Measurements from ENCODE around the gene STH. TPM values are rescaled to one million over a fixed set of nuclear protein-coding genes. Genes with fewer than 3 reads are reported as not detected.

The STH gene
- total RNA-seq, 1 donor from 2014 or later: not detected

DNA sequence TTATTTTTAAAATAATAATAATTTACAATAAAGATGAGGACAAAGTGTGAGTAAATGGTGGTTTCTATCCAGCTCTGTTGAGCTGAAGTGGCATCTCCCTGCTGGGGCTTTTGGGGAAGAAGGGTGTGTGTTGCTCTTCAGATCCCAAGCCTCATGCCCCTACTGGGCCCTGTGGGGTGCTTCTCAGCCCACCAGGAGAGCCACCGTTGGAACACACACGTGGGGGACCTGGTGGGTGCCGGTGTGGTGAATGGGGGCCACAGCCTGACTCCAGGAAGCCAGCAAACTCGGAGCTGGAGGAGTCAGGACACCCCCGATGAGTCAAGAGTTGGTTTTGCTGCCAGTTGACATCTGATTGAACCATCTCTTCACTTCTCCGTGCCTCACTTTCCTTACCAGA lies 37.8 kb upstream of the STH start:
- no peaks in the 10 kb centered on the region for H4K20me1 ChIP-seq (ENCODE audit: insufficient read depth, low read length)
- no peak overlapping the region for H3K4me2 ChIP-seq (ENCODE audit: low read length)
- Mint-ChIP-seq H3K4me3 (ENCODE audit: unreplicated experiment) (no peak overlapping the region), H3K27ac (ENCODE audit: unreplicated experiment) (no peak overlapping the region), H3K4me1 (ENCODE audit: low read depth, unreplicated experiment) (peaks cover 7% of the 10 kb centered on the region), H3K9me3 (ENCODE audit: unreplicated experiment) (no peaks in the 10 kb centered on the region), H3K36me3 (ENCODE audit: low read depth, unreplicated experiment) (peaks cover 4% of the 10 kb centered on the region), H3K27me3 (ENCODE audit: low read depth, unreplicated experiment) (peaks cover 13% of the 10 kb centered on the region)
- H3K4me3 ChIP-seq (ENCODE audit: insufficient read depth, low read depth, low read length): no peak overlapping the region
- TF ChIP-seq, protein P1, sequence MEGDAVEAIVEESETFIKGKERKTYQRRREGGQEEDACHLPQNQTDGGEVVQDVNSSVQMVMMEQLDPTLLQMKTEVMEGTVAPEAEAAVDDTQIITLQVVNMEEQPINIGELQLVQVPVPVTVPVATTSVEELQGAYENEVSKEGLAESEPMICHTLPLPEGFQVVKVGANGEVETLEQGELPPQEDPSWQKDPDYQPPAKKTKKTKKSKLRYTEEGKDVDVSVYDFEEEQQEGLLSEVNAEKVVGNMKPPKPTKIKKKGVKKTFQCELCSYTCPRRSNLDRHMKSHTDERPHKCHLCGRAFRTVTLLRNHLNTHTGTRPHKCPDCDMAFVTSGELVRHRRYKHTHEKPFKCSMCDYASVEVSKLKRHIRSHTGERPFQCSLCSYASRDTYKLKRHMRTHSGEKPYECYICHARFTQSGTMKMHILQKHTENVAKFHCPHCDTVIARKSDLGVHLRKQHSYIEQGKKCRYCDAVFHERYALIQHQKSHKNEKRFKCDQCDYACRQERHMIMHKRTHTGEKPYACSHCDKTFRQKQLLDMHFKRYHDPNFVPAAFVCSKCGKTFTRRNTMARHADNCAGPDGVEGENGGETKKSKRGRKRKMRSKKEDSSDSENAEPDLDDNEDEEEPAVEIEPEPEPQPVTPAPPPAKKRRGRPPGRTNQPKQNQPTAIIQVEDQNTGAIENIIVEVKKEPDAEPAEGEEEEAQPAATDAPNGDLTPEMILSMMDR (IDR thresholded peaks at IDR 0.05; ENCODE audit: insufficient read depth, low read depth, low read length): no peak
- no peak for TF ChIP-seq EZH2 (IDR thresholded peaks at IDR 0.05; ENCODE audit: insufficient read depth, low read length)
- no peak overlapping the region for H2AFZ ChIP-seq (ENCODE audit: low read depth, low read length)
- no peaks in the 10 kb centered on the region for H3K9me3 ChIP-seq (ENCODE audit: insufficient read depth, low read depth, low read length)
- FAIRE-seq (no peak), DNase-seq (ENCODE audit: low read depth) (no peak)
- H3K36me3 ChIP-seq (ENCODE audit: insufficient read depth, low read length): no peaks in the 10 kb centered on the region
- H3K4me1 ChIP-seq (ENCODE audit: insufficient read depth, low read length): no peaks in the 10 kb centered on the region
- no peaks in the 10 kb centered on the region for H3K79me2 ChIP-seq (ENCODE audit: insufficient read depth, low read length)
- peaks cover 9% of the 10 kb centered on the region for H3K27me3 ChIP-seq (ENCODE audit: insufficient read depth, low read length)
- no peak overlapping the region for H3K9ac ChIP-seq (ENCODE audit: low read length)
- H3K27ac ChIP-seq (ENCODE audit: low read depth, low read length): no peak overlapping the region

DNA sequence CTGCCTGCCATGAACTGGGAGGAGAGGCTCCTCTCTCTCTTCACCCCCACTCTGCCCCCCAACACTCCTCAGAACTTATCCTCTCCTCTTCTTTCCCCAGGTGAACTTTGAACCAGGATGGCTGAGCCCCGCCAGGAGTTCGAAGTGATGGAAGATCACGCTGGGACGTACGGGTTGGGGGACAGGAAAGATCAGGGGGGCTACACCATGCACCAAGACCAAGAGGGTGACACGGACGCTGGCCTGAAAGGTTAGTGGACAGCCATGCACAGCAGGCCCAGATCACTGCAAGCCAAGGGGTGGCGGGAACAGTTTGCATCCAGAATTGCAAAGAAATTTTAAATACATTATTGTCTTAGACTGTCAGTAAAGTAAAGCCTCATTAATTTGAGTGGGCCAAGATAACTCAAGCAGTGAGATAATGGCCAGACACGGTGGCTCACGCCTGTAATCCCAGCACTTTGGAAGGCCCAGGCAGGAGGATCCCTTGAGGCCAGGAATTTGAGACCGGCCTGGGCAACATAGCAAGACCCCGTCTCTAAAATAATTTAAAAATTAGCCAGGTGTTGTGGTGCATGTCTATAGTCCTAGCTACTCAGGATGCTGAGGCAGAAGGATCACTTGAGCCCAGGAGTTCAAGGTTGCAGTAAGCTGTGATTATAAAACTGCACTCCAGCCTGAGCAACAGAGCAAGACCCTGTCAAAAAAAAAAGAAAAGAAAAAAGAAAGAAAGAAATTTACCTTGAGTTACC lies 36.7 kb upstream of the STH start:
- no peak overlapping the region for H3K27ac Mint-ChIP-seq (ENCODE audit: unreplicated experiment)
- Histone ChIP-seq H3K4me1 (ENCODE audit: insufficient read depth, low read length) (no peaks in the 10 kb centered on the region), H3K9me3 (ENCODE audit: insufficient read depth, low read depth, low read length) (no peaks in the 10 kb centered on the region), H3K4me3 (ENCODE audit: insufficient read depth, low read depth, low read length) (no peak overlapping the region), H3K79me2 (ENCODE audit: insufficient read depth, low read length) (no peaks in the 10 kb centered on the region), H2AFZ (ENCODE audit: low read depth, low read length) (no peak overlapping the region), H3K4me2 (ENCODE audit: low read length) (no peak overlapping the region), H3K27me3 (ENCODE audit: insufficient read depth, low read length) (peaks cover 17% of the 10 kb centered on the region), H3K27ac (ENCODE audit: low read depth, low read length) (no peak overlapping the region), H3K36me3 (ENCODE audit: insufficient read depth, low read length) (no peaks in the 10 kb centered on the region), H3K9ac (ENCODE audit: low read length) (no peak overlapping the region), H4K20me1 (ENCODE audit: insufficient read depth, low read length) (no peaks in the 10 kb centered on the region)
- H3K36me3 Mint-ChIP-seq (ENCODE audit: low read depth, unreplicated experiment): peaks cover 4% of the 10 kb centered on the region
- DNase-seq (ENCODE audit: low read depth): no peak
- H3K9me3 Mint-ChIP-seq (ENCODE audit: unreplicated experiment): no peaks in the 10 kb centered on the region
- FAIRE-seq: no peak
- TF ChIP-seq, protein P1 (IDR thresholded peaks at IDR 0.05; ENCODE audit: insufficient read depth, low read depth, low read length): no peak
- no peak for TF ChIP-seq EZH2 (IDR thresholded peaks at IDR 0.05; ENCODE audit: insufficient read depth, low read length)
- H3K4me1 Mint-ChIP-seq (ENCODE audit: low read depth, unreplicated experiment): peaks cover 7% of the 10 kb centered on the region
- no peak overlapping the region for H3K4me3 Mint-ChIP-seq (ENCODE audit: unreplicated experiment)
- peaks cover 21% of the 10 kb centered on the region for H3K27me3 Mint-ChIP-seq (ENCODE audit: low read depth, unreplicated experiment)

DNA sequence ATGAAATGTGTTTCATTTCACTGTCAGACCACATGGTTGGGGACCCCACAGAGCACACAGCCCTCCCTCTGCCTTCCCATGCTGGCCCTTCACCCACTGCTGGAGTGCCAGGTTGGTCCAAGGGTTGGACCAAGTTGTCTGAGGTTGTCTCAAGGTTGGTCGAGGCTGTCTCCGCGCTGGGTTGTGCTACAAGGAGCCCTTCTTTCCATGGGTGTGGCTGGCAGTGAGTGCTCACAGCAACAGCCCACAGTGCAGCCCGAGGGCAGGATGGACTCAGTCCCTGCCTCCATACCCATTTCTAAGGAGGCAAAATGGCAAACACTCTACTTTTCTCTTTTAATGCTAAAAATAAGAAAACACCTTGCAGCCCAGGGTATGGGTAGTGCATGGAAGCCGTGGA lies 35.8 kb upstream of the STH start:
- Histone ChIP-seq H3K4me3 (ENCODE audit: insufficient read depth, low read depth, low read length) (no peak overlapping the region), H3K9ac (ENCODE audit: low read length) (no peak overlapping the region), H3K27ac (ENCODE audit: low read depth, low read length) (no peak overlapping the region), H3K9me3 (ENCODE audit: insufficient read depth, low read depth, low read length) (no peaks in the 10 kb centered on the region), H3K4me2 (ENCODE audit: low read length) (no peak overlapping the region), H3K27me3 (ENCODE audit: insufficient read depth, low read length) (peaks cover 21% of the 10 kb centered on the region), H4K20me1 (ENCODE audit: insufficient read depth, low read length) (no peaks in the 10 kb centered on the region), H3K36me3 (ENCODE audit: insufficient read depth, low read length) (no peaks in the 10 kb centered on the region), H3K4me1 (ENCODE audit: insufficient read depth, low read length) (no peaks in the 10 kb centered on the region), H2AFZ (ENCODE audit: low read depth, low read length) (no peak overlapping the region), H3K79me2 (ENCODE audit: insufficient read depth, low read length) (no peaks in the 10 kb centered on the region)
- DNase-seq (ENCODE audit: low read depth) (no peak), FAIRE-seq (no peak)
- peaks cover 26% of the 10 kb centered on the region for H3K27me3 Mint-ChIP-seq (ENCODE audit: low read depth, unreplicated experiment)
- H3K4me3 Mint-ChIP-seq (ENCODE audit: unreplicated experiment): no peak overlapping the region
- TF ChIP-seq EZH2 (IDR thresholded peaks at IDR 0.05; ENCODE audit: insufficient read depth, low read length): no peak
- TF ChIP-seq, protein P1 (IDR thresholded peaks at IDR 0.05; ENCODE audit: insufficient read depth, low read depth, low read length): no peak
- peaks cover 3% of the 10 kb centered on the region for H3K9me3 Mint-ChIP-seq (ENCODE audit: unreplicated experiment)
- peaks cover 7% of the 10 kb centered on the region for H3K4me1 Mint-ChIP-seq (ENCODE audit: low read depth, unreplicated experiment)
- no peak overlapping the region for H3K27ac Mint-ChIP-seq (ENCODE audit: unreplicated experiment)
- peaks cover 4% of the 10 kb centered on the region for H3K36me3 Mint-ChIP-seq (ENCODE audit: low read depth, unreplicated experiment)
